Iris pigment epithelial cell (primary cell): Measurements from ENCODE around the gene MAGEB10.
A peak's percentile ranks its signal among the peaks of the same experiment; 100 is the strongest.
"Not testable (repeated sequence)": the region's sequence is repeated elsewhere in the genome, so short reads cannot be mapped to it uniquely, and the experiment has no call there.

ENCODE experiments used
- DNase-seq: peaks from one replicate; pipeline ENCODE4 v3.0.0-alpha.2; 2011; ENCODE audit warnings: low read depth

Gene MAGEB10

GRCh38 chrX:27807690-27808089 is at the start of gene MAGEB10:
MAGEB10 (plus strand) TSS chrX:27807990; CDS start chrX:27821307, 13,317 bp downstream.
- no peak for DNase-seq

GRCh38 chrX:27765718-27766117 is 42.1 kb upstream of the MAGEB10 start:
- no peak for DNase-seq

GRCh38 chrX:27767387-27767786 is 40.4 kb upstream of the MAGEB10 start:
- DNase-seq = peak; percentile 15

- DNase-seq = no peak
These were observed 31.8 kb upstream of the MAGEB10 start for GRCh38 chrX:27775984-27776383.

GRCh38 chrX:27796640-27797257 is 11.0 kb upstream of the MAGEB10 start:
- DNase-seq = no peak

GRCh38 chrX:27797575-27797974 is 10.2 kb upstream of the MAGEB10 start:
- DNase-seq = no peak

GRCh38 chrX:27808226-27808625 is 436 bp downstream of the MAGEB10 start:
- DNase-seq = no peak

- not testable (repeated sequence) for DNase-seq
These were observed 1.4 kb downstream of the MAGEB10 start for GRCh38 chrX:27808991-27809859.

GRCh38 chrX:27815209-27815608 is 7.4 kb downstream of the MAGEB10 start:
- DNase-seq = peak; percentile 60

- DNase-seq = no peak
These were observed 16.0 kb downstream of the MAGEB10 start for GRCh38 chrX:27823812-27824211.

- no peak for DNase-seq
These were observed 30.4 kb downstream of the MAGEB10 start for GRCh38 chrX:27838185-27838584.

GRCh38 chrX:27840881-27841280 is 33.1 kb downstream of the MAGEB10 start:
- no peak for DNase-seq

- no peak for DNase-seq
These were observed 35.1 kb downstream of the MAGEB10 start for GRCh38 chrX:27842859-27843258.

GRCh38 chrX:27860337-27860736 is 52.5 kb downstream of the MAGEB10 start:
- no peak for DNase-seq

GRCh38 chrX:27863809-27864208 is 56.0 kb downstream of the MAGEB10 start:
- DNase-seq = no peak
